Kidney epithelial cell (primary cell): ENCODE measurements around the gene DPF3. TPM values are rescaled to one million over a fixed set of nuclear protein-coding genes. Genes with fewer than 3 reads are reported as not detected.

Experiments
- DNase-seq: peaks from one replicate; pipeline ENCODE4 v3.0.0-alpha.2; 2010; ENCODE audit warnings: low read depth
- H3K27me3 ChIP-seq: 2 replicates; pipeline ENCODE4 v1.6.0; 2011; ENCODE audit warnings: low read length; ENCODE audit not compliant: control insufficient read depth, insufficient read depth
- H3K36me3 ChIP-seq: 2 replicates; pipeline ENCODE4 v1.5.1; 2011; ENCODE audit warnings: low read length; ENCODE audit not compliant: control insufficient read depth, insufficient read depth
- H3K4me3 ChIP-seq: 2 replicates; pipeline ENCODE4 v1.5.1; 2011; ENCODE audit warnings: low read depth, mild to moderate bottlenecking, control low read depth, low read length
- CTCF ChIP-seq: IDR thresholded peaks from 2 replicates; pipeline ENCODE4 v1.5.1; 2011; ENCODE audit warnings: mild to moderate bottlenecking, moderate library complexity, low read length, control low read depth, inconsistent platforms; ENCODE audit not compliant: insufficient read depth, poor library complexity, severe bottlenecking
- total RNA-seq: library from RNA; depleted of rRNA; stranded (reverse); fragments of >200 nt; gene quantifications from 2 replicates; pipeline ENCODE4 v1.2.3, GENCODE V29; 2015

The DPF3 gene
- total RNA-seq, 1 donor from 2014 or later, result 0.79 TPM

DNA sequence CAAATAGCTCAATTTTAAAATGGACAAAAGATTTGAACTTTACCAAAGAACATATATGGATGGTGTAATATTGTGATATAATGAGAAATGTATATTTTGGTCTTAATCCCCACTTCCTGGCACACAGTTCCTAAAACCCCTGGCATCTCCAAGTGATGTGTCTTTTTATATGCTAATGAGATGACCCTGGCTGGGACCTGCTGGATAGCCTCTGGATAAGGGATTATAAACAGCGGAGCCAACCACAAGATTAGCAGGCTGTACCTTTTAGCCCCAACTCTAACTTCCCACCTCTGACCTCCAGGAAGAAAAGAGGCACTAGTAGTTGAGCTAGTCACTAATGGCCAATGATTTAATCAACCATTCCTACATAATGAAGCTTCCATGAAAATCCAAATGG is 130.0 kb downstream of the DPF3 start:
- Histone ChIP-seq H3K36me3 (no peaks in the 10 kb centered on the region), H3K27me3 (no peaks in the 10 kb centered on the region), H3K4me3 (no peak overlapping the region)
- no peak for TF ChIP-seq CTCF
- no peak for DNase-seq

DNA sequence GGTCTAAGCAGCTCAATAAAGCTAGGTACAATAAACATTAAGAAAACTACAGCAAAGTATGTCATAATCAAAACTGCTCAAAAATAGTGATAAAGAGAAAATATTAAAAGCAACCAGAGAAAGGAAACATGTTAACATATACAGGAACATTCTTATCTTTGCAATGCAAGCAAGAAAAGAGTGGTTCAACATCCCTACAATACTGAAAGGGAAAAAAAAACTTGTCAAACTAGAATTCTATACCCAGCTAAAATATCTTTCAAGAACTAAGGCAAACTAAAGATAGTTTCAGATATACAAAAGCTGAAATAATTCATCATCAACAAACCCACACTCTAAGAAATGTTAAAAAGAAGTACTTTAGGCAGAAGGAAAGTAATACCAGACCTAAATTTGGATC is 134.2 kb downstream of the DPF3 start:
- no peaks in the 10 kb centered on the region for H3K36me3 ChIP-seq
- DNase-seq, result no peak

DNA sequence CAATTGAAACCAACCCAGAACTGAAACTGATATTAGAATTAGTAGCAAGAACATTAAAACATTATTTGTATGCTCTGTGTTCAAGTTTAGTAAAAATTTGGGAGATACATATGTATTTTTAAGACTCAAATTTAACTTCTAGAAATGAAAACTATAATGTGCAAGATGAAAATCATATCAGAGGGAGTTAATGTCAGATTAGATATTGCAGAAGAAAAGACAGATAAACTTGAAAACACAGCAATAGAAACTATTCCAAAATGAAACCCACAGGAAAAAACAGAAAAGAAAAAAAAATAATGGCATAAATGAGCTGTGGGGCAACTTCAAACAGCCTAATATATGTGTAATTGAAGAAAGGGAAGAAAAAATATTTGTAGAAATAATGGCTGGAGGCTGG is 134.9 kb downstream of the DPF3 start:
- no peak for DNase-seq
- no peak overlapping the region for H3K4me3 ChIP-seq
- TF ChIP-seq CTCF, result no peak
- H3K27me3 ChIP-seq, result no peaks in the 10 kb centered on the region
- H3K36me3 ChIP-seq, result no peaks in the 10 kb centered on the region

More for the DNA sequence above, 134.2 kb downstream of the DPF3 start:
- no peak for TF ChIP-seq CTCF
- no peak overlapping the region for H3K4me3 ChIP-seq
- no peaks in the 10 kb centered on the region for H3K27me3 ChIP-seq

DNA sequence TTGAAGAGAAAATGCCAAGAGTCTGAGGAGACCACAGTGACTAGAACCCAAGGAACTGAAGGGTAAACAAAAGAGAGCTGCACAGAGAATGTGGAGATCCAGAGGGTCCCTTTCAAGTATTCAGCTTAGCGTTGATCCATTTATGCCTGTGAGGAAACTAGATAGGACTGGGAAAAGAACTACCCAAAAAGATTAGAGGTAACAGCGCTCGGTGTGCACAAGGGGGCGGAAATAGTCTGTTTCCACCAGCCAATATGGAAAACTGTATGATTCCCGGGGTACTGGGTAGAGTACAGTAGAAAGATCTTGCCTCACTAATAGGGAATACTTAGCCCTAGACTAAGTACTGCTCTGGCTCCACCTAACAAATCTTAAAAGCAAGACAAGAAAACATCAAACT is 135.5 kb downstream of the DPF3 start:
- DNase-seq, result no peak
- Histone ChIP-seq H3K27me3 (no peaks in the 10 kb centered on the region), H3K4me3 (no peak overlapping the region), H3K36me3 (no peaks in the 10 kb centered on the region)
- TF ChIP-seq CTCF, result no peak

DNA sequence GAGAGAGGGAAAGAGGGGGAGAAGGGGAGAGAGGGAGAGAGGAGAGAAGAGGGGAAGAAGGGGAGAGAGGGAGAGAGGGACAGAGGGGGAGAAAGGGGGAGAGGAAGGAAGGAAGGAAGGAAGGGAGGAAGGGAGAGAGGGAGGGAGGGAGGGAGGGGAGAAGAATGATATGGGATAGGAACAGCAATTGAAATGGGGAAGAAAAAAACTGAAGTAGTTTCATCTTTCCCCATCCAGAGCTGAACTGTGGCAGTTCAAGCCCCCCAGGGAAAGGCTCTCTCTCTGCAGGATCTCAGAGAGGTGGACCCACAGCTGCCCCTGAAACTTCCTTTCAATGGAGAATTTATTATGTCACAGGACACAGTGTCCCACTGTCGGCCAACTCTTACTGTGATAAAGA is 136.9 kb downstream of the DPF3 start:
- H3K4me3 ChIP-seq, result no peak overlapping the region
- H3K36me3 ChIP-seq, result no peaks in the 10 kb centered on the region
- H3K27me3 ChIP-seq, result no peaks in the 10 kb centered on the region
- TF ChIP-seq CTCF, result no peak
- no peak for DNase-seq

DNA sequence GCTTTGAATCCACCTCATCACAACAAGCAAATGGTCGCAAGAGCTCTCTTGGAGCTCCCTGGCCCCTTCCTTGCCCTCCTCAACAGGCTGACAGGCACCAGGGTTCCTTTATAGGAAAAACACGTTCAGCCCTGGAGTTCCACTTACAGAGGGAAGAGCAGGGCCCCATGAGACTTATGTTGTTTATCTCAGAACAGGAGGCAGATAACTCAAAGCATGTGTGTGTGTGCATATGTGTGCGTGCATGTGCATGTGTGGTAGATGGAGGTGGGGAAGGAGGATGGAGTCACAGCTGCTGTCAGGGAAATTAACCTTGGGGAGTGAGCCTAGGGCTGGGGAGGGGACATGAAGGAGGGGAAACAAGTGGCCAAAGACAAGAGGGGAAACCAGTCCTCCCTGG is 138.1 kb downstream of the DPF3 start:
- no peak for TF ChIP-seq CTCF
- Histone ChIP-seq H3K4me3 (no peak overlapping the region), H3K27me3 (no peaks in the 10 kb centered on the region), H3K36me3 (no peaks in the 10 kb centered on the region)
- DNase-seq, result no peak
